ENCODE data around the gene EIF3A.

The EIF3A gene

GRCh38 chr10:119024882-119025281, 55.7 kb downstream of the EIF3A start:
- intact Hi-C loops (cut with DNase I) = no loop called here
- DNase-seq = peak in 3 of 42 donors; percentile 2 to 25 (median 18)

- DNase-seq = peak in 2 of 42 donors; percentile 3 to 13
- intact Hi-C loops (cut with DNase I) = no loop called here
Observed at GRCh38 chr10:119023553-119023868, 57.1 kb downstream of the EIF3A start.

GRCh38 chr10:119022846-119023552, 57.6 kb downstream of the EIF3A start:
- intact Hi-C loops (cut with DNase I) = no loop called here
- DNase-seq = peak in 3 of 42 donors; percentile 7 to 32 (median 17)

GRCh38 chr10:119020627-119020946, 60.0 kb downstream of the EIF3A start:
- intact Hi-C loops (cut with DNase I) = no loop called here
- peak in 3 of 42 donors; percentile 32 to 42 (median 38) for DNase-seq

- intact Hi-C loops (cut with DNase I) = no loop called here
- DNase-seq = no peak
Observed at GRCh38 chr10:119007211-119007574, 73.4 kb downstream of the EIF3A start.

- peak in 1 of 42 donors; percentile 39 for DNase-seq
- intact Hi-C loops (cut with DNase I) = no loop called here
Observed at GRCh38 chr10:119006451-119007210, 74.0 kb downstream of the EIF3A start.

GRCh38 chr10:119005362-119006043, 75.1 kb downstream of the EIF3A start:
- intact Hi-C loops (cut with DNase I) = no loop called here
- no peak for DNase-seq

GRCh38 chr10:119003572-119004289, 76.9 kb downstream of the EIF3A start:
- intact Hi-C loops (cut with DNase I) = no loop called here
- DNase-seq = peak in 1 of 42 donors; percentile 36

- intact Hi-C loops (cut with DNase I) = no loop called here
- peak in 2 of 42 donors; percentile 7 to 22 for DNase-seq
Observed at GRCh38 chr10:119001717-119002500, 78.7 kb downstream of the EIF3A start.

GRCh38 chr10:118998183-118998582, 82.4 kb downstream of the EIF3A start:
- intact Hi-C loops (cut with DNase I) = no loop called here

GRCh38 chr10:118997379-118997778, 83.2 kb downstream of the EIF3A start:
- no peak for DNase-seq

More at GRCh38 chr10:118998183-118998582, 82.4 kb downstream of the EIF3A start:
- peak in 1 of 42 donors; percentile 8 for DNase-seq

GRCh38 chr10:118995739-118996138, 84.9 kb downstream of the EIF3A start:
- intact Hi-C loops (cut with DNase I) = no loop called here
- DNase-seq = peak in 1 of 42 donors; percentile 26

More at GRCh38 chr10:118997379-118997778, 83.2 kb downstream of the EIF3A start:
- intact Hi-C loops (cut with DNase I) = no loop called here

- DNase-seq = peak in 1 of 42 donors; percentile 5
Observed at GRCh38 chr10:118994321-118994720, 86.3 kb downstream of the EIF3A start.

GRCh38 chr10:118993214-118993613, 87.4 kb downstream of the EIF3A start:
- no peak for DNase-seq
- intact Hi-C loops (cut with DNase I) = no loop called here

More at GRCh38 chr10:118994321-118994720, 86.3 kb downstream of the EIF3A start:
- intact Hi-C loops (cut with DNase I) = no loop called here

- intact Hi-C loops (cut with DNase I) = no loop called here
- DNase-seq = peak in 1 of 42 donors; percentile 5
Observed at GRCh38 chr10:118992496-118992895, 88.1 kb downstream of the EIF3A start.

- DNase-seq = no peak
- intact Hi-C loops (cut with DNase I) = no loop called here
Observed at GRCh38 chr10:118990326-118990725, 90.3 kb downstream of the EIF3A start.

- DNase-seq = no peak
- intact Hi-C loops (cut with DNase I) = no loop called here
Observed at GRCh38 chr10:118986815-118987790, 93.5 kb downstream of the EIF3A start.

Data from head of caudate nucleus (tissue), 42 donors.